HG02623 (cell line): ENCODE data around the gene MRPL34.
A peak's percentile ranks its signal among the peaks of the same experiment; 100 is the strongest.
"Not testable (repeated sequence)": the region's sequence is repeated elsewhere in the genome, so short reads cannot be mapped to it uniquely, and the experiment has no call there.

ENCODE experiments used
- ATAC-seq: cut with Tn5 transposase; IDR thresholded peaks from one replicate; pipeline ENCODE4 v1.9.1; 2021; ENCODE audit warnings: moderate library complexity; ENCODE audit not compliant: unreplicated experiment

Gene MRPL34

DNA sequence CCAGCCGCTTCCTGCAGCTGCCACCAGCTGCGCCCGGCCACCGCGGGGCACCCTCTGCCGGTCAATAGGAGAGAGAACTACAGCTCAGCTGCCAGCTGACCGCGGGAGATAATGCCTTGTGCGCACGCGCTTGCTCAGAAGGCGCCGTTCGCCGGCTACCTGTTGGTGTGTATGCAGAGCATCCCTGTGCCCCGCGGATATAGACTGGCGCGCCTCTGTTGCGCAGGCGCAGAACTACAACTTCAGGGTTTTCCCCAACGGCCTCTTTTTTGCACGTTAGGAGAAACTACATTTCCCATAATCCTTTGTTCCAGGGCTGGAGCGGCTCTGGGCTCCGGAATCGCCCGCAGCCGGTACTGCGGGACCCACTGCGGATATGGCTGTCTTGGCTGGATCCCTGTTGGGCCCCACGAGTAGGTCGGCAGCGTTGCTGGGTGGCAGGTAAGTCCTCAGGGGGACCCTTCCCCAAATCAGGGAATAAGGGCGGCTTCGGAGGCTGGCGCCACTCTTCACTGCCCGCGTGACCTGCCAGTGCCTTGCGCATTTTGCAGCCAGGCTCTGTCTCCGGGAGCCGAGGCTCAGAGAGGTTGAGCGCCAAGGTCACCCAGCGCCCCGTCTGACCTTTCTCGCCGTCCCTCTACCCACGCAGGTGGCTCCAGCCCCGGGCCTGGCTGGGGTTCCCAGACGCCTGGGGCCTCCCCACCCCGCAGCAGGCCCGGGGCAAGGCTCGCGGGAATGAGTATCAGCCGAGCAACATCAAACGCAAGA lies at the start of gene MRPL34:
MRPL34 (plus strand) TSS at position 356 of the 768 bp plus-strand sequence; CDS start at position 377, 21 bp downstream.
- peak; percentile 63 for ATAC-seq

DNA sequence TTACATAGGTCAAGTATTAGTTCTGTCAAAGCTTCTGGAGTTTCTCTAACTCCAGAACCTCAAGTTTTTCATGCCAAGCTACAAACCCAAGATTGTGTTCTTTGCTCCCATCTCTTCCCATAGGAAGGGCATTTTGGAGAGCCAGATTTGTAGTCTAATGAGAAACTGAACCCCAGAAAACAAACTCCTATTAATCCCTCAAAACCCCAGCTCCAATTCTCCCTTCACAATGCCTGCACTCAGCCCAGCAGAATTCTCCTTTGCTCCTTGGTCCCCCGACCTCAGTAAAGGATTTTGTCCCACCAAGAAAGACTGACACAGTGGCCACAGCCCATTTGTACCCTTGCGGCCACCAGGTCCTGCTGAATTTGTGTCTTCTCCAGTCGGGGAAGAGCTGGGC lies 49.5 kb upstream of the MRPL34 start:
- ATAC-seq = no peak

DNA sequence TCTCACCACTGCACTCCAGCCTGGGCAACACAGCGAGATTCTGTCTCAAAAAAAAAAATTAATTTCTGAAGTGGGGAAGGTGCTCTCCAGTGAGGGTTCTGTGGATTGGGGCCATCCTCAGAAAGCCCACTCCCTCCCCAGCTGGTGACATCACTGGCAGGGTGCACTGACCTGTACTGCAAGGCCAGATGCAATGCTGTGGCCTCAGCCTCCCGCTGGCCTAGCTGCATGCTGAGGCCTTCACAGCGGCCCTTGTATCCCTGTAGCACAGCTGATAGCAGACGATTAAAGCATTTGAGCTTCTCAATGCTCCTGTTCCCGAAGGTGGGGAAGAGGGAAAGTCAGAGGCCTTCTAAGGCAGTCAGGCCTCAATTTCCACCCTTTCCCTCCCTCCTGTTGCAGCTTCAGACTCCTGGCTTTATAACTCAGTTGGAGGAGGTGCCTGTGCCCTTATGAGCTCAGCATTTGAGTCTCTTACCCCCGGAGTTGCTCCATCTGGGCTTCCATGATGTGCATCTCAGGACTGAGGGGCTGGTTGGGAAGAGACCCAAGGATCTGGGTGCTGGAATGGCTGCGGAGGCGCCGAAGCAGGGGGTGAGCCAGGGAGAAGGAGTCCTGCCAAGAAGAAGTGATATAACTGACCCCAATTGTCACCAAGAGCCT lies 46.4 kb upstream of the MRPL34 start:
- no peak for ATAC-seq

DNA sequence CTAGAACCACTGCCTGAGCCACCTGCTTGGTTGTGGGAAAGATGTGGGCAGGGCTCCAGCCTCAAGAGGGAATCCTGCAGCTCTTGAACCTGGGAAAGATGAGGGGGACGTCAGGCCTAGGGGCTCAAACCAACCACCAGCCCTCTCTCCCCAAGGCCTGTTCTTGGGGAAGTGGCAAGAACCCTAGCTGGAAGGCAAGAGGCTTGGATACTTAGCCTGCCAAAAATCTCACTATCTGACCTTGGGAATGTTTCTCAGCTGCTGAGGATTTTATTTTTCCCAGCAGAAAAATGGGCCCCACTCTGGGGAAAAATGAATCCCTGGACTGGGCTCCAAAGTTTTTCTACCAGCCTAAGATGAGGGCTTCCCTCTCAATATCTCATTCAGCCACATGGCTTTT lies 45.7 kb upstream of the MRPL34 start:
- no peak for ATAC-seq

DNA sequence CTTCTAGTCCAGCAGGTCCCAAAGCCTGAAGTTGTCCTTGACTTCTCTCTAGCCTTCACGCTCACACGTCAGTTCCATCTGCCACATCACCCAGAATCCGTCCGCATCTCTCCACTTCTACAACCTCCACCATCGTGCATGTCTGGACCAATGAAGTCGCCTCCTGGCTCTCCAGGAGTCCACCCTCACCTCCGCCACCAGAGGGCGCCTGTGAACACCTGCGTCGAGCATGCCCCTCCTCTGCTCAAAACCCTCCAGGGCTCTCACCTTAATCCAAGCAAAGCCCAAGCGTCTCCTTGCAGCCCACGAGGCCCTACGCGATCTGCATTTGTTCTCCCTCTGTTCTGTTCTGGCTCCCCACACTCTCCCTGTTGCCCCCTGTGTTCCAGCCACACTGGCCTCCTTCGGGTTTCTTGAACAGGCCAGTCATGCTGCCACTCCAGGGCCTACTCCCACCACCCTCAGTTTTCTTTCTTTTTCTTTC lies 44.8 kb upstream of the MRPL34 start:
- ATAC-seq = peak; percentile 50

DNA sequence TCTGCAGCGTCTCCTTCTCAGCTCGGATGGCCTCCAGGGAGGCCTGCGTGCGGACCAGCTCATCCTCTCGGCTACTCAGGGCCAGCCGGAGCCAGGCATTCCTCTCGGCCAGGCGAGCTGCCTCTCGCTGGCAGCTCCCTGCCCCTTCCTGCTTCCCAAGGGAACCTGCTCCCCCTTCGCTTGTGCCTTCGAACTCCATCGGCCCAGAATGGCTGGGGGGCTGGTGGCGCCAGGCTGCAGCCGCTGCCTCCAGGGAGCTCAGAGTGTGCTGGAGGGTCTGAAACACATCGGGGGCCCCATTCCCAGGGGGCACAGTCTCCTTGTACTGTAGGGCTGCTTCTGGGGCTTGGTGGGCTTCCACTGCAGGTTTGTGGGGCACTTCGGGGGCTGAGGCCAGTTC lies 43.1 kb upstream of the MRPL34 start:
- no peak for ATAC-seq

DNA sequence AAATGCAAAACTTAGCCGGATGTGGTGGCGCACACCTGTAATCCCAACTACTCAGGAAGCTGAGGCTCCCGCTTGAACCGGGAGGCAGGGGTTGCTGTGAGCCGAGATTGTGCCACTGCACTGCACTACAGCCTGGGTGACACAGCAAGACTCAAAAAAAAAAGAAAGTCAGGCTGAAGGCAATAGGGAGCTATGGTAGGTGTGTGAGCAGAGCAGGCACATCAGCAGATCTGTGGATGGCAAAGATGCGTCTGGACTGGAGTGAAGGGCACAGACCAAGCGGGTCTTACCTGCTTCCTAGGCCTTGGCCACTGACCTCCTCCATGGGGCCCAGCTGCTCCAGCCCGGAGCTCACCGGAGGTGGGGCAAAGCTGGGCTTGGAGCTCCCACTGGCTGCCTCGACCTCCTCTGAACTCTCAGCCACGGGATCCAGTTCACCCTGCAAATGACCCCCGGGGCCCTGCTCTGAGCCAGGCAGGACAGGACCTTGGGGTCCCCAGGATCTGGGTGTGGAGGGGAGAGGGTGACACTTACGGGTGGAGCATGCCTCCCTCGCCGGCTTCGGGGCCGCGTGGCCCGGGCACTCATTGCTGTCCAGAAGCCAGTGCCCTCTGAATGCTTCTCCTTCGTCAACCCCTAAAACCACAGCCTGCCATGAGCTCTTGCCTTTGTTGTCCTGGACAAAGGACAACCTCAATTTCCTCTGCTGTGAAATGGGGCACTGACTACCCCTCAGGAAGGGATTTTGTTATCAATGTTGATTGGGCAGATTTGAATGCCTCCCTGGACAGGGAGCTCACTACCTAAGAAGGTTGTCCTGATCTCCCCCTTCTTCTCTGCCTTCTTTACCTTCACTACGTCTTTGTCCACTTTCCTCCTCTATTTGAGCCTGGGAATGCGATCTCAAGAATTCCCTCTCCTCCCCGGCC lies 41.7 kb upstream of the MRPL34 start:
- ATAC-seq = no peak

DNA sequence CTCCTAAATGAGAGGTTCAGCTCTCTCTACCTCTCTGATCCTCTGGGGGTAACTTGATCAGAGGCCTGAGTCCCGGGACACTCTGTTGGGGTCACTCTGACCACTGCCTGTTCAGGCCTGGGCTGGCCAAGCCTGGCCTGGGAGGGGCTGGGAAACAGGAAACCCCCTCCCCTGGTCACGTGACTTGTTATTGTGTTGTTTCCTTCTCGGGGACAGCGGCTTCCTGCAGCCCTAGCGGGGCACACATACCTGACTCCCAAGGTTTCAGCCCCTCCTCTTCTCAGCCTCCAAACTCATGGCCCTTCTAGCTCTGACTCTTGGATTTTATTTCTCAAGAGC lies 41.1 kb upstream of the MRPL34 start, which contains the start of gene USHBP1:
USHBP1 (minus strand) TSS at position 105 of the 339 bp plus-strand sequence. CDS start 446 bp downstream, outside the sequence.
- no peak for ATAC-seq

DNA sequence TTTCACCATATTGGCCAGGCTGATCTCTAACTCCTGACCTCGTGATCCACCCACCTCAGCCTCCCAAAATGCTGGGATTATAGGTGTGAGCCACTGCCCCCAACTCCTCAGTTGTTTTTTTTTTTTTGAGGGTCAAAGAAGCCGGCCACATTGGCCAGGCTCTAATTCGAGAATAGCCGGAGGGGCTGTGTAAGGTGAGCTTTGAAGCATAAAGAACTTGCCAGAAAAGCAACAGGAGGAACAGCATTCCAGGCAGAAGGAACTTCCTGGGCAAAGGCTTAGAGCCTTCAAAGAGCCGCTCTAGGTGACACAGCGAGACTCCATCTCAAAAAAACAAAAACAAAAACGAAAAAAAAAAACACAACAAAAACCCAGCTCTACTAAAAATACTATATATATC lies 39.6 kb upstream of the MRPL34 start:
- no peak for ATAC-seq

DNA sequence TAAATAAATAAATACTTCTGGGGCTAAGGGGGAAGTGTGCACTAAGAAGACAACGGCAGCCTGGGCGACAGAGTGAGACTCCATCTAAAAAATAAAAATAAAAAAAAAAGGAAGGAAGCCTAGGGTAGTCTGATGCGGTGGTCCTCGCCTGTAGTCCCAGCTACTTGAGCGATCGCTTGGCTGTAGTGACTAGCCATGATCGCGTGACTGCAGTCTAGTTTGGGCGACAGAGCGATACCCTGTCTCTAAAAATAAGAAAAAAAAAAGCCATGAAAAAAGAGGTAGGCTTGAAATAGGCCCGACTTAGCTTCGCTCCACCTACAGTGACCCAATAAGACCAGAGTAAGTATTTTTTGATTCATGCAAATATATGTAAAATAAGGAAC lies 39.1 kb upstream of the MRPL34 start:
- ATAC-seq = no peak

DNA sequence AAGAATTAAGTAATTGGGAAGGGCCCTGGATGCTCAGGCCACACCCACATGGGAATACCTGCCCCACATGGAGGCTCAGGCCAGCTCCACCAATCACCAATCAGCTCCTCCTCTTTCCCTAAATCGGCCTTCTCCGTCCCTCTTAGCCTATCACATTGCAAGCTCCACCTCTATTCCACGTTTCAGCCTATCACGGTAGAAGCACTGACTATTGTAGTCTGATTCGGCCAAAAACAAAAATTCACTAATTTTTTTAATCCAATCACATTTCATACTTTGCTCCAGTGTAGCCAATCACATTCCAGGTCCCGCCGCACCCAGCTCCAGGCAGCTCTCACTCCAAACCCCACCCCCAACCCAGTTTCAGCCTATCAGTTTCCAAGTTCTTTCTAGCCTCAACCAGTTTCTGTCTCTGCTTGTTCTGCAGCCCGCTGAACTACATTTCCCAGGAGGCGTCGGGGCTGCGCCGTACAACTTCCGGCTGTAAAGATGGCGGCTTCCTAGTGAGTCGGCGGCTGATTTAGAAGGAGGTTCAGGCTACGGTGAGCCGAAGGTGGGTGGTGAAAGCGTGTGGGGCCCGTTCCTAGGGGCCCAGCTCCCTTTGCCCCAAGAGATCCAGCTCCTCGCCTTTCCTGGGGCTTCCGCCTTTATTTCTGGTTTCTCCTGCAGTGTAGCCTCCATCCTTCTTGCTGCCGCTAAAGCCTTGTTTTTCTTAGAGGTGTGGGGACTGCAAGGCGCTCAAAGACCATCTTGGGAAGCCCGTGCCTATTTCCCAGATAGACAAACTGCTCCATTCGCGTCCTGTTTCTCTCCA lies 38.5 kb upstream of the MRPL34 start, which contains the start of gene BABAM1:
BABAM1 (plus strand) TSS at position 469 of the 814 bp plus-strand sequence. CDS start 1,364 bp downstream, outside the sequence.
- peak; percentile 88 for ATAC-seq

DNA sequence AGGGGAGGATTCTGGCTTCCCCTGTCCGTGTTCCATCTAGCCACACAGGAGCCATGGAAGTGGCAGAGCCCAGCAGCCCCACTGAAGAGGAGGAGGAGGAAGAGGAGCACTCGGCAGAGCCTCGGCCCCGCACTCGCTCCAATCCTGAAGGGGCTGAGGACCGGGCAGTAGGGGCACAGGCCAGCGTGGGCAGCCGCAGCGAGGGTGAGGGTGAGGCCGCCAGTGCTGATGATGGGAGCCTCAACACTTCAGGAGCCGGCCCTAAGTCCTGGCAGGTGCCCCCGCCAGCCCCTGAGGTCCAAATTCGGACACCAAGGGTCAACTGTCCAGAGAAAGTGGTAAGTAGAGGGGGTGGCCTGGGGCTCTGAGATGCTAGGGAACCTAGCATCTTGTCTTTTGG lies 36.9 kb upstream of the MRPL34 start:
- no peak for ATAC-seq

DNA sequence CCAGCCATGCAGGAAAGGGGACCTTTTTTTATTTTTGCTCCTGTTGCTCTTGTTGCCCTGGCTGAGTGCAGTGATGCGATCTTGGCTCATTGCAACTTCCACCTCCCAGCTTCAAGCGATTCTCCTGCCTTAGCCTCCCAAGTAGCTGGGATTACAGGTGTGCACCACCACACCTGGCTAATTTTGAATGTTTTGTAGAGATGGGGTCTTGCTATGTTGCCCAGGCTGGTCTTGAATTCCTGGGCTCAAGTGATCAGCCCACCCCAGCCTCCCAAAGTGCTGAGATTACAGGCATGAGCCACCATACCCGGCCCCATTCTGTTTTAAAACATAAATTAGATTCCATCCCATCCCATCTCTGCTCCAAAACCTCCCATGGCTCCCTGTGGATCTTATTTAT lies 30.8 kb upstream of the MRPL34 start:
- ATAC-seq = not testable (repeated sequence)

DNA sequence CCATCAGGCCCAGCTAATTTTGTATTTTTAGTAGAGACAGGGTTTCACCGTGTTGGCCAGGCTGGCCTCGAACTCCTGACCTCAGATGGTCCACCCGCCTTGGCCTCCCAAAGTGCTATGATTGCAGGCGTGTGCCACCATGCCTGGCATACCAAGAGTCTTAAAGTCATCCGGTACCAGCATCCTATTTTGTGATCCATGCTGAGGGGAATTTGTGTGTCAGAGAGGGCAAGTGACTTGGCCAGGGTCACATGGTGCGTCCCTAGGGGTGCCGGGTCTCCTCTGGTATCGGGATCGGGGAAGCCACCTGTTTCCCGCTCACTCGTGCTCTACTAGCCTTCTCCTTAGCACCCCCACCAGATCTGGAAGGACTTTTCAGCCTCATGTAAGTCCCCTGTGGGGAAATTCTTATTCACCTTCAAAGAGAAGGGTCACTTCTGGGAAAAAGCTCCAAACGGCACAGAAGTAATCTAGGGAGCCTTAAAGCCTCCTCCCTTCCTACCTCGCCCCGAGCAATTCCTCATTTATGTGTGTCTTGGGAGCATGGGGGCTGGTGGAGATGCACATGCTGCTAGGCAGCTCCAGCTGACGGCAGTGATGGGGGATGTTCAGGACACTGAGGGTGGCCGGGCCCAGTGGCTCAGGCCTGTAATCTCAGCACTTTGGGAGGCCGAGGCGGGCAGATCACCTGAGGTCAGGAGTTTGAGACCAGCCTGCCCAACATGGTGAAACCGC lies 30.1 kb upstream of the MRPL34 start:
- ATAC-seq = no peak

DNA sequence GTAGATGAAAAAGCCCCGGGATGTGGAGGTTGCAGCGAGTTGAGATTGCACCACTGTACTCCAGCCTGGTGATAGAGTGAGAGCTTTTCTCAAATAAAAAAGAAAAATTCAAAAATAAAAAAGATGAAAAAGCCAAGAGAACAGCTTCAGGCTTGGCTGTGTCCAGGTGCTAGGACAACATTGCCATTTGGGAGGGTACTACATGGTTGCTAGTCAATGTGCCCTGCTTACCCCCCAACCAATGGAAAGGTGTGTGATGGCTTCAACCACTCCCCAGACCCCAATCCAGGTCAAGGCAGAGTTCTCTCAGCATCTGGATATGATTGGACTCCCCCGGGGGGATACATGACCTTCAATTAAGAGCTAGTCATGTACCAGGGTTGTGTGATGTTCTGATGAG lies 26.2 kb upstream of the MRPL34 start:
- ATAC-seq = no peak

DNA sequence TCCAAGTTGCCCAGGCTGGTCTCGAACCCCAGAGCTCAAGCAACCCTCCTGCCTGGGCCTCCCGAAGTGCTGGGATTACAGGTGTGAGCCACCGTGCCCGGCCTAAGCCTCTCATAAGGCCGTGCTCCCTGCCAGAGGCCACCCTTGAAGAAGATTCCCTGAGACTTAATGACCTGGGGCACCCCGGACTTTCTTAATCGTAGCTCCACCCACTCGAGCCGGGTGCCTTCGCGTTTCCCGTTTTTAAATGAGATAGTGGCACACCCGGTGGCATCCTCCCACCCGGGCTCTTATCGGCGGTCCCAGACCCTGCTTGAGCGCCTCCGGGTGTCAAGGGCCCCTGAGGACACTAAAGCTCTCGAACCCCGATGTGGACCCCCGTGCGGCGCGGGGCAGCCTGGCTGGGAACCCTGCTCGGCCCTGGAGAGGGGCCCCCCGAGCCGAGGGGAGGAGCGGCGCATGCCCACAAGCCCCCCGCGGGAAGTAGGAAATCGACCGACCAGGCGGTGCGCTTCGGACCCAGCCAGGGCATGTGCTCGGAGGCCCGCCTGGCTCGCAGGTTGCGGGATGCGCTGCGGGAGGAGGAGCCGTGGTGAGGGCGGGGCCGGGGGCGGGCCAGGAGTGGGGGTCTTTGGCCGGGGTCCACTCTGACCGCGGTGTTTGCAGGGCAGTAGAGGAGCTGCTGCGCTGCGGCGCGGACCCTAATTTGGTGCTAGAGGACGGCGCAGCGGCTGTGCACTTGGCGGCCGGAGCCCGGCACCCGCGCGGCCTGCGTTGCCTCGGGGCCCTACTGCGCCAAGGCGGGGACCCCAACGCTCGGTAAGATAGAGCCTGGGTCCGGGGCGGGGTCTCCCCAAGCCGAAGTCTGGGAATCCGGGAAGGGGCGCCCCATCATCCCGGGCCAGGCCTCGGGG lies 24.0 kb upstream of the MRPL34 start, which contains the start of gene ANKLE1:
ANKLE1 (plus strand) TSS at position 511 of the 914 bp plus-strand sequence; CDS start at position 531, 20 bp downstream.
- ATAC-seq = no peak

DNA sequence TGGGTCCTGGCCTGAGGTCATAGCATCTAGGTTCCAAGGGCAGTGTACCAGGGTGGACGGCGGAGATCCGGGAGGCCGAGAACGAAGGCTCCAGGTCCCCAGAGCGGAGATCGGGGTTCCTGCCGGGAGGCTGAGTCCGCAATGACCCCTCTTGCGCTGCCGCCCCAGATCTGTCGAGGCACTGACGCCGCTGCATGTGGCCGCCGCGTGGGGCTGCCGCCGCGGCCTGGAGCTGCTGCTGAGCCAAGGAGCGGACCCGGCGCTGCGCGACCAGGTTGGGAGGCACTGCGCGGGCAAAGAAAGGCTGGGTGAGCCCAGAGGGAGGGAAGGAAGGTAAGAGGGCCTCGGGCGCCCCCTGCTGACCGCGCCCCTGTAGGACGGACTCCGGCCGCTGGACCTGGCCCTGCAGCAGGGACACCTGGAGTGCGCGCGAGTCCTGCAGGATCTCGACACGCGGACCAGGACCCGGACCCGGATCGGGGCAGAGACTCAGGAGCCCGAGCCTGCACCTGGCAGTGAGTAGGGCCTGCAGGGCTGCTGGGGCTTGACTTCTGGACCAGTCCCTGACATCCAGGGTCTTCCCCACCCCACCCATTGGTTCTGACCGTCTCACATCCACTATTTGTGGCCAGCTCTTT lies 23.1 kb upstream of the MRPL34 start:
- peak; percentile 68 for ATAC-seq

DNA sequence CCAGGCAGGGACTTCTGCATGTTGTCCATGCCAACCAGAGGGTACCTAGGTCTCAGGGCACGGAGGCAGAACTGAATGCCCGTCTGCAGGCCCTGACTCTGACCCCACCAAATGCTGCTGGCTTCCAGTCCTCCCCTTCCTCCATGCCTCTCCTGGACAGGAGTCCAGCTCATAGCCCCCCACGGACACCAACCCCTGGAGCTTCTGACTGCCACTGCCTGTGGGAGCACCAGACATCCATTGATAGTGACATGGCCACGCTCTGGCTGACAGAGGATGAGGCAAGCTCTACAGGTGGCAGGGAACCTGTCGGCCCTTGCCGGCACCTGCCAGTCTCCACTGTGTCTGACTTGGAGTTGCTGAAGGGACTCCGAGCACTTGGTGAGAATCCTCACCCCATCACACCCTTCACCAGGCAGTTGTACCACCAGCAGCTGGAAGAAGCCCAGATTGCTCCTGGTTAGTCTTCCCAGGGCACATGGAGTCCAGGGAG lies 22.1 kb upstream of the MRPL34 start:
- no peak for ATAC-seq
